ENCODE measurements around the gene ARMC12. TPM values are rescaled to one million over a fixed set of nuclear protein-coding genes. Genes with fewer than 3 reads are reported as not detected.

The ARMC12 gene
- total and polyA plus RNA-seq, 11 donors: 0.19 to 0.72 (median 0.27) TPM; not detected in 6

GRCh38 chr6:35727231-35727934, 9.4 kb upstream of the ARMC12 start:
- Histone ChIP-seq H3K4me3 (peak overlapping the region; percentile 7 to 70 (median 60)), H3K27ac (peak overlapping the region; percentile 92 to 100 (median 99)), H3K4me1 (peaks cover 30 to 92% (median 54%) of the 10 kb centered on the region in 12 donors), H3K36me3 (no peaks in the 10 kb centered on the region), H3K27me3 (no peaks in the 10 kb centered on the region), H3K9me3 (no peaks in the 10 kb centered on the region)
- peak; percentile 22 to 37 (median 30) for ATAC-seq
- WGBS, 4 donors: 1 to 4% (median 2%) methylated on average over 16 to 29 of the region's 29 CpGs
- TF ChIP-seq CTCF (IDR thresholded peaks at IDR 0.05) (no peak), POLR2A (IDR thresholded peaks at IDR 0.05) (no peak)
- intact Hi-C loops (cut with DNase I): loop anchor here in 5 of 10 donors (2.0 to 5.0 kb wide), 3 partner anchors 35 to 40 kb away; partner anchors contain the start of gene FKBP5 (in 4 of the 5)
- peak; percentile 76 to 93 (median 90) for DNase-seq

- intact Hi-C loops (cut with DNase I): loop anchor here in 7 of 10 donors (1.0 to 5.0 kb wide), 5 partner anchors 36 to 127 kb away; partner anchors contain the start of gene FKBP5 (in 5 of the 7)
- no peaks in the 10 kb centered on the region for H3K36me3 ChIP-seq
- peak overlapping the region; percentile 92 to 100 (median 99) for H3K27ac ChIP-seq
- no peaks in the 10 kb centered on the region for H3K27me3 ChIP-seq
- no peak for TF ChIP-seq CTCF (IDR thresholded peaks at IDR 0.05)
- TF ChIP-seq POLR2A (IDR thresholded peaks at IDR 0.05): peak; percentile 31 to 71
- peak overlapping the region; percentile 7 to 70 (median 60) for H3K4me3 ChIP-seq
- WGBS, 4 donors: 1 to 3% (median 2%) methylated on average over 12 to 57 of the region's 57 CpGs
- DNase-seq (peak; percentile 91 to 98 (median 97)), ATAC-seq (peak; percentile 36 to 71 (median 66))
- no peaks in the 10 kb centered on the region for H3K9me3 ChIP-seq
- peaks cover 32 to 92% (median 58%) of the 10 kb centered on the region in 12 donors for H3K4me1 ChIP-seq
These were observed 8.7 kb upstream of the ARMC12 start for GRCh38 chr6:35727935-35728682.

GRCh38 chr6:35728683-35729678, 7.9 kb upstream of the ARMC12 start:
- H3K4me3 ChIP-seq: peak overlapping the region in 8 of 12 donors; percentile 54 to 70 (median 64)
- peak in 2 of 4 donors; percentile 10 to 14 for ATAC-seq
- H3K27me3 ChIP-seq: no peaks in the 10 kb centered on the region
- no peaks in the 10 kb centered on the region for H3K36me3 ChIP-seq
- WGBS, 4 donors: 49 to 56% (median 54%) methylated on average over 8 to 12 of the region's 12 CpGs
- H3K27ac ChIP-seq: peak overlapping the region; percentile 92 to 100 (median 99)
- H3K4me1 ChIP-seq: peaks cover 32 to 93% (median 61%) of the 10 kb centered on the region in 12 donors
- H3K9me3 ChIP-seq: no peaks in the 10 kb centered on the region
- intact Hi-C loops (cut with DNase I): loop anchor here in 5 of 10 donors (1.0 to 5.0 kb wide), 5 partner anchors 37 to 128 kb away; partner anchors contain the start of gene FKBP5 (in 2 of the 5)
- peak; percentile 28 to 91 (median 73) for DNase-seq
- TF ChIP-seq POLR2A (IDR thresholded peaks at IDR 0.05) (no peak), CTCF (IDR thresholded peaks at IDR 0.05) (peak in 1 of 12 donors; percentile 5)

All from heart left ventricle (tissue), 16 donors.